ENCODE results near the gene CCM2L.

The CCM2L gene

GRCh38 chr20:32067234-32067821 lies 57.1 kb downstream of the CCM2L start:
- TF ChIP-seq CTCF (IDR thresholded peaks at IDR 0.05; ENCODE audit: low read depth, low read length, missing control alignments) = no peak
- no peak overlapping the region for H3K4me3 ChIP-seq (ENCODE audit: low read depth, low read length)
- no peak for DNase-seq (ENCODE audit: low read depth)

- TF ChIP-seq CTCF (IDR thresholded peaks at IDR 0.05; ENCODE audit: low read depth, low read length, missing control alignments) = no peak
Observed at GRCh38 chr20:32068174-32068573, 57.9 kb downstream of the CCM2L start.

GRCh38 chr20:32069711-32070110 lies 59.5 kb downstream of the CCM2L start:
- no peak overlapping the region for H3K4me3 ChIP-seq (ENCODE audit: low read depth, low read length)
- no peak for DNase-seq (ENCODE audit: low read depth)
- TF ChIP-seq CTCF (IDR thresholded peaks at IDR 0.05; ENCODE audit: low read depth, low read length, missing control alignments) = no peak

More at GRCh38 chr20:32068174-32068573, 57.9 kb downstream of the CCM2L start:
- DNase-seq (ENCODE audit: low read depth) = no peak
- H3K4me3 ChIP-seq (ENCODE audit: low read depth, low read length) = no peak overlapping the region

GRCh38 chr20:32070282-32070681 lies 60.0 kb downstream of the CCM2L start:
- TF ChIP-seq CTCF (IDR thresholded peaks at IDR 0.05; ENCODE audit: low read depth, low read length, missing control alignments) = no peak
- DNase-seq (ENCODE audit: low read depth) = no peak
- no peak overlapping the region for H3K4me3 ChIP-seq (ENCODE audit: low read depth, low read length)

GRCh38 chr20:32070690-32071213 lies 60.5 kb downstream of the CCM2L start:
- H3K4me3 ChIP-seq (ENCODE audit: low read depth, low read length) = no peak overlapping the region
- no peak for DNase-seq (ENCODE audit: low read depth)
- no peak for TF ChIP-seq CTCF (IDR thresholded peaks at IDR 0.05; ENCODE audit: low read depth, low read length, missing control alignments)

- TF ChIP-seq CTCF (IDR thresholded peaks at IDR 0.05; ENCODE audit: low read depth, low read length, missing control alignments) = no peak
- DNase-seq (ENCODE audit: low read depth) = no peak
- no peak overlapping the region for H3K4me3 ChIP-seq (ENCODE audit: low read depth, low read length)
Observed at GRCh38 chr20:32071395-32072167, 61.3 kb downstream of the CCM2L start.

All from GM12864 (cell line).